Upper lobe of left lung (tissue), 4 donors: ENCODE results near the gene TMEM114.

ENCODE experiments used
- POLR2A ChIP-seq, 4 donors: fragments of 450-650 bp; IDR thresholded peaks; one replicate each; pipeline ENCODE4 v1.5.1; 2016 to 2017; ENCODE audit warnings: antibody characterized with exemption in 4 of 4, mild to moderate bottlenecking in 2 of 4
- TF ChIP-seq, protein P1 (sequence below), 6 experiments: fragments of 450-650 bp in 4 of 6; fragments of 200-600 bp in 2 of 6; sonication (generic) in 2 of 6; IDR thresholded peaks; one replicate each; pipeline ENCODE4 v1.5.1; 2016 to 2019; ENCODE audit warnings: antibody characterized with exemption in 6 of 6

DNA sequence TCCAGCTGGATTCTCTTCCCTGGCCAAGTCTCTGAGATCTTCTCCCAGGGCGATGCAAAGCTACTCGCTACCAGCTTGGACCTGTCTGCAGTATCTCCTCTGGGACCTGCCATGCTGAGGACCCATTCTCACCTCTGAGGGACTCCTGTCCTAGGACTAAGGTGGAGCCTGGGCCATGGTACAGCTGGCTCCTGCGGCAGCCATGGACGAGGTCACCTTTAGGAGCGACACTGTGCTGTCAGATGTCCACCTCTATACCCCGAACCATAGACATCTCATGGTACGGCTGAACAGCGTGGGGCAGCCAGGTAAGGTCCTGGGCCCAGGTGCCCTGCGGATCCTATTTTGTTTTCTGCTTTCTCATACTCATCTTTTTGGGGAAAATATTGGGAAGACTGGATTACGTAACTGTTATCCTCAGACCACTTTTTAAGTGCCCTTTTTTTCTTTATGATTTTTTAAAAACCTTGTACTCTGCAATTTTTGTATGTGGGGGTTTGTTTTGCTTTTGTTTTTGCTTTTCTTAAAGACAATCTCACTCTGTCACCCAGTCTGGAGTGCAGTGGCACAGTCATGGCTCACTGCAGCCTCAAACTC is 35.3 kb upstream of the TMEM114 start:
- TF ChIP-seq, protein P1, sequence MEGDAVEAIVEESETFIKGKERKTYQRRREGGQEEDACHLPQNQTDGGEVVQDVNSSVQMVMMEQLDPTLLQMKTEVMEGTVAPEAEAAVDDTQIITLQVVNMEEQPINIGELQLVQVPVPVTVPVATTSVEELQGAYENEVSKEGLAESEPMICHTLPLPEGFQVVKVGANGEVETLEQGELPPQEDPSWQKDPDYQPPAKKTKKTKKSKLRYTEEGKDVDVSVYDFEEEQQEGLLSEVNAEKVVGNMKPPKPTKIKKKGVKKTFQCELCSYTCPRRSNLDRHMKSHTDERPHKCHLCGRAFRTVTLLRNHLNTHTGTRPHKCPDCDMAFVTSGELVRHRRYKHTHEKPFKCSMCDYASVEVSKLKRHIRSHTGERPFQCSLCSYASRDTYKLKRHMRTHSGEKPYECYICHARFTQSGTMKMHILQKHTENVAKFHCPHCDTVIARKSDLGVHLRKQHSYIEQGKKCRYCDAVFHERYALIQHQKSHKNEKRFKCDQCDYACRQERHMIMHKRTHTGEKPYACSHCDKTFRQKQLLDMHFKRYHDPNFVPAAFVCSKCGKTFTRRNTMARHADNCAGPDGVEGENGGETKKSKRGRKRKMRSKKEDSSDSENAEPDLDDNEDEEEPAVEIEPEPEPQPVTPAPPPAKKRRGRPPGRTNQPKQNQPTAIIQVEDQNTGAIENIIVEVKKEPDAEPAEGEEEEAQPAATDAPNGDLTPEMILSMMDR (IDR thresholded peaks at IDR 0.05): no peak
- TF ChIP-seq POLR2A (IDR thresholded peaks at IDR 0.05): no peak
